ENCODE data around the gene KCNS3. TPM values are rescaled to one million over a fixed set of nuclear protein-coding genes. Genes with fewer than 3 reads are reported as not detected.

The KCNS3 gene
- total RNA-seq, 4 donors from 2014 or later = 13.7 to 65.4 (median 52.9) TPM

DNA sequence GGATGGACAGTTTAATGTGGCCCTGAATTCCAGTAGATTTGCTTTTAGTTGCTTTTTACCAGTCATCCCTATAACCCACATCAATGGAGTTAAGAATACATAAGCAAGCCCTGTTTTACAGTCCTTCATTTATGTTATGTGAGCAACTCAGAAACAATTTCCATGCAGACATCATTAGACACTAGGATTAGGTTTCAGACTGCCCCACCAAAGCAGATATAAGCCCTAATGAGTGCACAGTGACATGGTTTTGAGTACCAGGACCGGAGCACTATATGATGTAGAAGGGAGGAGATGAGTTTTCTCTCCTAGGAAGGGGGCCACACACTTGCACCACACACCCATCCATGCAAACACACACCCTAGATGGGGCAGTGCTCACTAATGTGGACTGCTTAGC is 15.5 kb downstream of the KCNS3 start:
- in situ Hi-C loops (cut with MboI; ENCODE audit: low pct_ligation_motif_present in 1 of 4, low pct_unique_long_range_greater_than_20kb in 1 of 4, low sequenced_read_pairs in 3 of 4) = no loop called here
- Histone ChIP-seq H3K4me1 (peaks cover 0 to 5% (median 0%) of the 10 kb centered on the region in 4 donors), H3K4me3 (no peak overlapping the region), H3K36me3 (no peaks in the 10 kb centered on the region), H3K27ac (no peak overlapping the region), H3K27me3 (no peaks in the 10 kb centered on the region), H3K9me3 (no peaks in the 10 kb centered on the region)
- TF ChIP-seq, protein P1, sequence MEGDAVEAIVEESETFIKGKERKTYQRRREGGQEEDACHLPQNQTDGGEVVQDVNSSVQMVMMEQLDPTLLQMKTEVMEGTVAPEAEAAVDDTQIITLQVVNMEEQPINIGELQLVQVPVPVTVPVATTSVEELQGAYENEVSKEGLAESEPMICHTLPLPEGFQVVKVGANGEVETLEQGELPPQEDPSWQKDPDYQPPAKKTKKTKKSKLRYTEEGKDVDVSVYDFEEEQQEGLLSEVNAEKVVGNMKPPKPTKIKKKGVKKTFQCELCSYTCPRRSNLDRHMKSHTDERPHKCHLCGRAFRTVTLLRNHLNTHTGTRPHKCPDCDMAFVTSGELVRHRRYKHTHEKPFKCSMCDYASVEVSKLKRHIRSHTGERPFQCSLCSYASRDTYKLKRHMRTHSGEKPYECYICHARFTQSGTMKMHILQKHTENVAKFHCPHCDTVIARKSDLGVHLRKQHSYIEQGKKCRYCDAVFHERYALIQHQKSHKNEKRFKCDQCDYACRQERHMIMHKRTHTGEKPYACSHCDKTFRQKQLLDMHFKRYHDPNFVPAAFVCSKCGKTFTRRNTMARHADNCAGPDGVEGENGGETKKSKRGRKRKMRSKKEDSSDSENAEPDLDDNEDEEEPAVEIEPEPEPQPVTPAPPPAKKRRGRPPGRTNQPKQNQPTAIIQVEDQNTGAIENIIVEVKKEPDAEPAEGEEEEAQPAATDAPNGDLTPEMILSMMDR (IDR thresholded peaks at IDR 0.05) = no peak
- no peak for TF ChIP-seq EP300 (IDR thresholded peaks at IDR 0.05; ENCODE audit: low read depth)
- TF ChIP-seq POLR2AphosphoS5 (IDR thresholded peaks at IDR 0.05) = no peak
- no peak for DNase-seq
- 54% methylated on average over 1 of the region's 1 CpG; no CpG with 5 or more reads in 1 of the 2 donors for WGBS, 2 donors (ENCODE audit: low coverage in 1 of 2)
- intact Hi-C loops (cut with DNase I; ENCODE audit: low total_unique reads) = no loop called here

- intact Hi-C loops (cut with DNase I; ENCODE audit: low total_unique reads) (no loop called here), in situ Hi-C loops (cut with MboI; ENCODE audit: low pct_ligation_motif_present in 1 of 4, low pct_unique_long_range_greater_than_20kb in 1 of 4, low sequenced_read_pairs in 3 of 4) (no loop called here)
- Histone ChIP-seq H3K4me3 (no peak overlapping the region), H3K9me3 (no peaks in the 10 kb centered on the region), H3K27ac (no peak overlapping the region), H3K27me3 (no peaks in the 10 kb centered on the region), H3K4me1 (peaks cover 0 to 5% (median 0%) of the 10 kb centered on the region in 4 donors), H3K36me3 (no peaks in the 10 kb centered on the region)
- DNase-seq = no peak
- TF ChIP-seq POLR2AphosphoS5 (IDR thresholded peaks at IDR 0.05) = no peak
- WGBS, 2 donors (ENCODE audit: low coverage in 1 of 2) = 59 to 60% methylated on average over 2 of the region's 2 CpGs
These were observed 16.1 kb downstream of the KCNS3 start for GRCh38 chr2:17894556-17894955.

DNA sequence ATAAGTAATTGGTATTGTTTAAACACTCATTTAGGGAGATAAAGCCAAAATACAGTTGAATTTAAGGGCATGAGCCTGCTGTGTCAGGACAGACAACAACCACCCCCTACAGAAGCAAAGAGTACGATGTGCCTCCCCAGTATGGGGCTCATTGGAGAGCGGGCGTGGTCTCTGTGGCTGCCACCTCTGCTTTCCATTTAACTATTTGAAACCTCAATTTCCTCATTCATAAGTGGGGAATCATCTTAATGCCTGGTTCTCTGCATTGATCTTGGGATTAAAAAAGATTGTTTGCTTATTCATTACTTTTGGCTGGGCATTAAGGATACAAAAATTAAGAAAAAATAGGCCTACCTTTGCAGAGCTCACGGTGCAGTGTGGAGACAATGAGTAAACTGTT is 21.4 kb downstream of the KCNS3 start:
- no peak overlapping the region for H3K4me3 ChIP-seq
- intact Hi-C loops (cut with DNase I; ENCODE audit: low total_unique reads) (no loop called here), in situ Hi-C loops (cut with MboI; ENCODE audit: low pct_ligation_motif_present in 1 of 4, low pct_unique_long_range_greater_than_20kb in 1 of 4, low sequenced_read_pairs in 3 of 4) (no loop called here)
- WGBS, 2 donors (ENCODE audit: low coverage in 1 of 2) = 82 to 93% methylated on average over 3 to 4 of the region's 4 CpGs
- TF ChIP-seq EP300 (IDR thresholded peaks at IDR 0.05; ENCODE audit: low read depth) (no peak), POLR2A (IDR thresholded peaks at IDR 0.05) (no peak), POLR2AphosphoS5 (IDR thresholded peaks at IDR 0.05) (no peak)
- TF ChIP-seq, protein P1 (IDR thresholded peaks at IDR 0.05) = no peak
- H3K27ac ChIP-seq = no peak overlapping the region
- H3K27me3 ChIP-seq = no peaks in the 10 kb centered on the region
- no peaks in the 10 kb centered on the region for H3K4me1 ChIP-seq
- no peak for DNase-seq
- H3K36me3 ChIP-seq = no peaks in the 10 kb centered on the region
- H3K9me3 ChIP-seq = no peaks in the 10 kb centered on the region

DNA sequence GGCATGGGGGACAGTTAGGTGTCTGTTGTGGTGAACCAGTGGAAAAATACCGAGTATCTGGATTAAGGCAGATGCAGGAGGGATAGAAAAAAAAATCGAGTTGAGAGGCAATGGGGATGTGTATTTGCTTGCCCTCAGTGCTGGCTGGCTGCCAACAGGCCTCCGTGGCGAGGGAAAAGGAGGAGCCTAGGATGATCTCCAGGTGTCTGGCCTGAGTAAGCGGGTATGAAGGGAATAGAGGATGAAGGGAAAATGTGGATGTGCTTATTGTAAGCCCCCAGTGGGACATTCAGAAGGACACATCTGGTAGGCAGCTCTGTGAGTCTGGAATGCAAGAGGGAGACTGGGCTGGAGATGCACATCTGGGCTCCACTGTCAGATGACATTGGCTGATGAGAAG is 22.8 kb downstream of the KCNS3 start:
- DNase-seq = no peak
- WGBS, 2 donors (ENCODE audit: low coverage in 1 of 2) = 15 to 31% methylated on average over 4 to 5 of the region's 5 CpGs
- H3K27me3 ChIP-seq = no peaks in the 10 kb centered on the region
- no peaks in the 10 kb centered on the region for H3K4me1 ChIP-seq
- intact Hi-C loops (cut with DNase I; ENCODE audit: low total_unique reads) (no loop called here), in situ Hi-C loops (cut with MboI; ENCODE audit: low pct_ligation_motif_present in 1 of 4, low pct_unique_long_range_greater_than_20kb in 1 of 4, low sequenced_read_pairs in 3 of 4) (no loop called here)
- H3K36me3 ChIP-seq = no peaks in the 10 kb centered on the region
- no peaks in the 10 kb centered on the region for H3K9me3 ChIP-seq
- no peak overlapping the region for H3K27ac ChIP-seq
- TF ChIP-seq POLR2AphosphoS5 (IDR thresholded peaks at IDR 0.05) (no peak), POLR2A (IDR thresholded peaks at IDR 0.05) (no peak), EP300 (IDR thresholded peaks at IDR 0.05; ENCODE audit: low read depth) (no peak)
- TF ChIP-seq, protein P1 (IDR thresholded peaks at IDR 0.05) = no peak
- H3K4me3 ChIP-seq = no peak overlapping the region

DNA sequence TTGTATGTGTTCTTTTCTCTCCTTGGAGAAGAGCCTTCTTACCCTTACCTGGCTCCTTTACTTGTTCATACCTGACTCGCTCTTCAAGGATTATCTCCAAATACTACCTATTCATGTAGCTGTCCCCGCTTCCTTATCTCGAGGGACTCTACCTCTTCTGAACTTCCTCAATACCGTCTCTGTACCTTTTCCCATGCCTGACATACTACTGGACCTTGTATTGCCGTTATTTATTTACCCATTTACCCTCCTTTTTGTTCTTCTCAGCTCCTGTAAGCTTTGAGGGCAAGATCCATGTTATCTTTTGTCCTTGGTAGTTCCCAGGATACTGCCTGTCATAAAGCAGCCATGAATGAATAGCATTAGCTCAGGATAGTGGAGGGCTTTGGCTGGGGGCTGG is 32.5 kb downstream of the KCNS3 start:
- Histone ChIP-seq H3K27ac (no peak overlapping the region), H3K36me3 (no peaks in the 10 kb centered on the region), H3K4me3 (no peak overlapping the region), H3K9me3 (no peaks in the 10 kb centered on the region), H3K4me1 (peaks cover 0 to 24% (median 0%) of the 10 kb centered on the region in 4 donors), H3K27me3 (no peaks in the 10 kb centered on the region)
- no peak for DNase-seq
- intact Hi-C loops (cut with DNase I; ENCODE audit: low total_unique reads) (no loop called here), in situ Hi-C loops (cut with MboI; ENCODE audit: low pct_ligation_motif_present in 1 of 4, low pct_unique_long_range_greater_than_20kb in 1 of 4, low sequenced_read_pairs in 3 of 4) (no loop called here)
- TF ChIP-seq POLR2A (IDR thresholded peaks at IDR 0.05) (no peak), POLR2AphosphoS5 (IDR thresholded peaks at IDR 0.05) (no peak), EP300 (IDR thresholded peaks at IDR 0.05; ENCODE audit: low read depth) (no peak)
- TF ChIP-seq, protein P1 (IDR thresholded peaks at IDR 0.05) = no peak
- 45 to 66% methylated on average over 5 of the region's 5 CpGs for WGBS, 2 donors (ENCODE audit: low coverage in 1 of 2)

Data from transverse colon (tissue), 4 donors.